ENCODE results near the gene ACTN4. TPM values are rescaled to one million over a fixed set of nuclear protein-coding genes. Genes with fewer than 3 reads are reported as not detected.

Gene ACTN4
- total RNA-seq, 2 experiments from 2014 or later: 86.8 to 178 TPM

- intact Hi-C loops (cut with micrococcal nuclease; ENCODE audit: unreplicated experiment): no loop called here
- POLR2A ChIA-PET: interaction anchor here (0.9 to 1.1 kb wide), 3 partner anchors 9 to 14 kb away, joined by 3 to 5 read pairs (median 3); partner anchors contain the start of gene ACTN4
- no peak for DNase-seq (ENCODE audit: low spot score)
- Histone ChIP-seq H3K9me2 (ENCODE audit: insufficient read depth, low read length) (no peaks in the 10 kb centered on the region), H3K79me2 (ENCODE audit: insufficient read depth, low read depth, low read length) (peaks cover 65% of the 10 kb centered on the region), H2AFZ (ENCODE audit: low read length) (no peak overlapping the region), H3K9me3 (ENCODE audit: low read length) (no peaks in the 10 kb centered on the region), H3K4me1 (ENCODE audit: insufficient read depth, low read length, poor library complexity, severe bottlenecking) (peaks cover 10% of the 10 kb centered on the region), H3K4me2 (ENCODE audit: low read length) (no peak overlapping the region), H4K20me1 (ENCODE audit: insufficient read depth, low read length) (peaks cover 22% of the 10 kb centered on the region; the same call in 1 of the 2 replicates), H3K36me3 (ENCODE audit: insufficient read depth, low read length) (peaks cover 35% of the 10 kb centered on the region), H3K27ac (ENCODE audit: low read depth, low read length, poor library complexity, severe bottlenecking) (no peak overlapping the region), H3K4me3 (ENCODE audit: low read depth, low read length, poor library complexity, severe bottlenecking) (no peak overlapping the region)
- no TSS peak for BruUV-seq (replicated peaks)
- no peak for TF ChIP-seq EZH2phosphoT487 (IDR thresholded peaks at IDR 0.05; ENCODE audit: borderline replicate concordance, low read depth, low read length)
- no peak for TF ChIP-seq CTCF (conservative IDR thresholded peaks at IDR 0.05; ENCODE audit: low read length)
- CTCF ChIA-PET (ENCODE audit: unreplicated experiment): no interaction called here
Measured at GRCh38 chr19:38657633-38658222, 10.3 kb downstream of the ACTN4 start.

- Histone ChIP-seq H3K4me2 (ENCODE audit: low read length) (no peak overlapping the region), H2AFZ (ENCODE audit: low read length) (no peak overlapping the region), H3K9me3 (ENCODE audit: low read length) (no peaks in the 10 kb centered on the region), H4K20me1 (ENCODE audit: insufficient read depth, low read length) (peaks cover 22% of the 10 kb centered on the region; the same call in 1 of the 2 replicates), H3K27ac (ENCODE audit: low read depth, low read length, poor library complexity, severe bottlenecking) (no peak overlapping the region), H3K4me1 (ENCODE audit: insufficient read depth, low read length, poor library complexity, severe bottlenecking) (peaks cover 10% of the 10 kb centered on the region), H3K36me3 (ENCODE audit: insufficient read depth, low read length) (peaks cover 31% of the 10 kb centered on the region), H3K79me2 (ENCODE audit: insufficient read depth, low read depth, low read length) (peaks cover 56% of the 10 kb centered on the region), H3K9me2 (ENCODE audit: insufficient read depth, low read length) (no peaks in the 10 kb centered on the region), H3K4me3 (ENCODE audit: low read depth, low read length, poor library complexity, severe bottlenecking) (no peak overlapping the region)
- no TSS peak for BruUV-seq (replicated peaks)
- TF ChIP-seq CTCF (conservative IDR thresholded peaks at IDR 0.05; ENCODE audit: low read length) (no peak), EZH2phosphoT487 (IDR thresholded peaks at IDR 0.05; ENCODE audit: borderline replicate concordance, low read depth, low read length) (no peak)
- DNase-seq (ENCODE audit: low spot score): no peak
- POLR2A ChIA-PET: interaction anchor here (0.6 to 0.8 kb wide), 2 partner anchors 40 to 174 kb away, joined by 3 to 4 read pairs; partner anchors contain the start of gene EIF3K
- intact Hi-C loops (cut with micrococcal nuclease; ENCODE audit: unreplicated experiment): no loop called here
- CTCF ChIA-PET (ENCODE audit: unreplicated experiment): no interaction called here
Measured at GRCh38 chr19:38658462-38659306, 11.2 kb downstream of the ACTN4 start.
